Measurements from ENCODE around the gene SELENOH. TPM values are rescaled to one million over a fixed set of nuclear protein-coding genes. Genes with fewer than 3 reads are reported as not detected.

SELENOH gene
- total and polyA plus RNA-seq, 9 of the 15 experiments (the other 6 are each of a cell fraction or from before 2014, with no cell fraction given): 16.6 to 299 (median 118) TPM

- TF ChIP-seq IRF9 (tag; IDR thresholded peaks at IDR 0.05): no peak
- peak; percentile 90 for TF ChIP-seq ZEB2 (IDR thresholded peaks at IDR 0.05)
- TF ChIP-seq BCOR (IDR thresholded peaks at IDR 0.05): no peak
- no peak for TF ChIP-seq DMBX1 (CRISPR knock-in tag; IDR thresholded peaks at IDR 0.05; ENCODE audit: borderline replicate concordance)
Observed at GRCh38 chr11:57764972-57765371, 23.7 kb downstream of the SELENOH start (continued).

GRCh38 chr11:57770793-57771192 lies 29.5 kb downstream of the SELENOH start:
- Histone ChIP-seq H3K9ac (ENCODE audit: insufficient read depth in 1 of 2, low read depth in 2 of 2, low read length in 2 of 2) (no peak overlapping the region), H3K4me2 (ENCODE audit: insufficient read depth, low read length) (no peak overlapping the region), H3K9me1 (ENCODE audit: control insufficient read depth, insufficient read depth, low read length) (peaks cover 3% of the 10 kb centered on the region), H2AFZ (ENCODE audit: low read depth, low read length) (no peak overlapping the region), H3K9me3 (replicated peaks; ENCODE audit: control insufficient read depth, insufficient read depth, low read depth, low read length) (no peaks in the 10 kb centered on the region), H3K4me3 (no peak overlapping the region), H3K27ac (ENCODE audit: extremely low read depth, low read depth, low read length) (no peak overlapping the region), H4K20me1 (replicated peaks; ENCODE audit: control insufficient read depth, insufficient read depth, low read length) (peaks cover 13% of the 10 kb centered on the region; the same call in 1 of the 2 replicates), H3K36me3 (ENCODE audit: control insufficient read depth, insufficient read depth, low read length) (peaks cover 17% of the 10 kb centered on the region; the same call in 2 of the 3 replicates), H3K4me1 (replicated peaks in 1 of 2; ENCODE audit: control insufficient read depth in 2 of 2, insufficient read depth in 2 of 2, low read length in 2 of 2) (peaks cover 1 to 9% of the 10 kb centered on the region in 2 experiments), H3K79me2 (ENCODE audit: control insufficient read depth, insufficient read depth, low read length) (peaks cover 85% of the 10 kb centered on the region), H3K27me3 (ENCODE audit: control insufficient read depth in 2 of 2, insufficient read depth in 2 of 2, low read length in 2 of 2) (no peaks in the 10 kb centered on the region)
- POLR2A ChIA-PET: interaction anchor here (1.2 kb wide), 2 partner anchors 9 to 11 kb away, joined by 3 to 6 read pairs; partner anchors contain the start of gene CTNND1
- FAIRE-seq: no peak
- in situ Hi-C loops (cut with MboI): no loop called here
- CTCF ChIA-PET (ENCODE audit: low intra/inter-chr PET ratio): no interaction called here
- WGBS (ENCODE audit: insufficient coverage, low coverage, missing lambda C conversion rate): 79% methylated on average over 1 of the region's 1 CpG
- no peak for ATAC-seq
- TF ChIP-seq HDAC6 (IDR thresholded peaks at IDR 0.05; ENCODE audit: low read depth, low read length): no peak
- intact Hi-C loops (cut with micrococcal nuclease): no loop called here
- DNase-seq (ENCODE audit: extremely low read depth in 1 of 4, low spot score in 3 of 4): no peak
- BruUV-seq (replicated peaks): no TSS peak

All from K562 (cell line).